MCF 10A (cell line): ENCODE results near the gene UBAC2. TPM values are rescaled to one million over a fixed set of nuclear protein-coding genes. Genes with fewer than 3 reads are reported as not detected.

Experiments
- BruUV-seq: library from RNA; stranded (reverse); fragments of 400-500 nt; replicated peaks from 2 replicates; lab custom pipeline; 2021; lab: Mats Ljungman, UMichigan
- CTCF ChIA-PET: fragments of 300-600 bp; sonication (Branson Sonifier 250); formaldehyde crosslinking; extraction: SDS; loops from one replicate; lab custom pipeline; 2021; ENCODE audit warnings: antibody characterized with exemption, inconsistent platforms; lab: Yijun Ruan, JAX
- POLR2A ChIA-PET: fragments of 300-600, 350-650 bp; sonication (Branson Sonifier 250); formaldehyde crosslinking; extraction: SDS; loops from one replicate; lab custom pipeline; 2020; ENCODE audit warnings: antibody characterized with exemption, inconsistent platforms; lab: Yijun Ruan, JAX
- DNase-seq: peaks from one replicate; pipeline ENCODE4 v3.0.0-alpha.2; 2018; ENCODE audit not compliant: unreplicated experiment
- H3K27ac Mint-ChIP-seq: one replicate; pipeline ENCODE4 v1.8.0; 2022; ENCODE audit warnings: mild to moderate bottlenecking, low read depth, mixed read lengths; ENCODE audit not compliant: unreplicated experiment
- H3K27me3 Mint-ChIP-seq: one replicate; pipeline ENCODE4 v1.8.0; 2022; ENCODE audit warnings: mixed read lengths; ENCODE audit not compliant: insufficient read depth, unreplicated experiment
- H3K36me3 Mint-ChIP-seq: one replicate; pipeline ENCODE4 v1.8.0; 2022; ENCODE audit warnings: mild to moderate bottlenecking, moderate library complexity, mixed read lengths; ENCODE audit not compliant: insufficient read depth, unreplicated experiment
- H3K4me1 Mint-ChIP-seq: one replicate; pipeline ENCODE4 v1.8.0; 2022; ENCODE audit warnings: mixed read lengths; ENCODE audit not compliant: insufficient read depth, unreplicated experiment
- H3K4me3 Mint-ChIP-seq: one replicate; pipeline ENCODE4 v1.8.0; 2022; ENCODE audit warnings: mild to moderate bottlenecking, moderate library complexity, mixed read lengths; ENCODE audit not compliant: unreplicated experiment
- H3K9me3 Mint-ChIP-seq: one replicate; pipeline ENCODE4 v1.8.0; 2022; ENCODE audit warnings: mixed read lengths; ENCODE audit not compliant: unreplicated experiment
- intact Hi-C: fragments of 100-400 bp; cut with micrococcal nuclease; formaldehyde crosslinking; loops from 2 replicates; pipeline ENCODE4 v1.14.1; 2022
- total RNA-seq: library from RNA; stranded (reverse); gene quantifications from 2 replicates; pipeline ENCODE4 v1.2.3, GENCODE V29; 2022
- TF ChIP-seq, protein P1 (sequence below): fragments of 200-600 bp; IDR thresholded peaks from one replicate; pipeline ENCODE4 v1.8.0; 2022; ENCODE audit warnings: antibody characterized with exemption, mild to moderate bottlenecking; ENCODE audit not compliant: unreplicated experiment

Gene UBAC2
- total RNA-seq, 1 experiment from 2014 or later = 74.7 TPM

DNA sequence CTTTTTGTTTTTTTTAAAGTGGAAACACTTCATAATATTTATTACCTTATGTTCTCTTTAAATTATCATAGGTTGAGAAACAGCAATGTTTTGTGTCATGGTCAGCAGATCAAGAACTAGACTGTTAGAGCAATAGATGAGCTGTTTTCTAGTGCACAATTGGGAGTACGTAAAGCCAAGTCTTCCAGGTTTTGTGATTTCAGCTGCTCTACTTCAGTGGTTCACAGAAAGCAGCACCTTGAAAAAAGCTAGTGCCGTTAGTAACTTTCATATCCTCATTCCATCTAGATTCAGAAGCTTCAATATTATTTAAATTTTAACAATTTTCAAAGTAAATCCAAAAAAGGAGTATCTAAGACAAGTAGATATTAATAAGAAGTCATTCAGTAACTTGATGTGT, 55.6 kb downstream of the UBAC2 start:
- H3K9me3 Mint-ChIP-seq = no peaks in the 10 kb centered on the region
- intact Hi-C loops = no loop called here
- no peaks in the 10 kb centered on the region for H3K27me3 Mint-ChIP-seq
- peaks cover 30% of the 10 kb centered on the region for H3K36me3 Mint-ChIP-seq
- ChIA-PET POLR2A (interaction anchor here (0.6 to 1.5 kb wide), 2 partner anchors 56 to 1263 kb away, joined by 3 to 9 read pairs; partner anchors contain the start of gene UBAC2), CTCF (interaction anchor here (0.5 to 2.8 kb wide), 7 partner anchors 8 to 536 kb away, joined by 3 to 20 read pairs (median 4); no protein-coding TSS in a partner anchor)
- no peak overlapping the region for H3K4me3 Mint-ChIP-seq
- TF ChIP-seq, protein P1, sequence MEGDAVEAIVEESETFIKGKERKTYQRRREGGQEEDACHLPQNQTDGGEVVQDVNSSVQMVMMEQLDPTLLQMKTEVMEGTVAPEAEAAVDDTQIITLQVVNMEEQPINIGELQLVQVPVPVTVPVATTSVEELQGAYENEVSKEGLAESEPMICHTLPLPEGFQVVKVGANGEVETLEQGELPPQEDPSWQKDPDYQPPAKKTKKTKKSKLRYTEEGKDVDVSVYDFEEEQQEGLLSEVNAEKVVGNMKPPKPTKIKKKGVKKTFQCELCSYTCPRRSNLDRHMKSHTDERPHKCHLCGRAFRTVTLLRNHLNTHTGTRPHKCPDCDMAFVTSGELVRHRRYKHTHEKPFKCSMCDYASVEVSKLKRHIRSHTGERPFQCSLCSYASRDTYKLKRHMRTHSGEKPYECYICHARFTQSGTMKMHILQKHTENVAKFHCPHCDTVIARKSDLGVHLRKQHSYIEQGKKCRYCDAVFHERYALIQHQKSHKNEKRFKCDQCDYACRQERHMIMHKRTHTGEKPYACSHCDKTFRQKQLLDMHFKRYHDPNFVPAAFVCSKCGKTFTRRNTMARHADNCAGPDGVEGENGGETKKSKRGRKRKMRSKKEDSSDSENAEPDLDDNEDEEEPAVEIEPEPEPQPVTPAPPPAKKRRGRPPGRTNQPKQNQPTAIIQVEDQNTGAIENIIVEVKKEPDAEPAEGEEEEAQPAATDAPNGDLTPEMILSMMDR = no peak
- no peak for DNase-seq
- BruUV-seq = no TSS peak
- H3K27ac Mint-ChIP-seq = no peak overlapping the region
- H3K4me1 Mint-ChIP-seq = peaks cover 5% of the 10 kb centered on the region

DNA sequence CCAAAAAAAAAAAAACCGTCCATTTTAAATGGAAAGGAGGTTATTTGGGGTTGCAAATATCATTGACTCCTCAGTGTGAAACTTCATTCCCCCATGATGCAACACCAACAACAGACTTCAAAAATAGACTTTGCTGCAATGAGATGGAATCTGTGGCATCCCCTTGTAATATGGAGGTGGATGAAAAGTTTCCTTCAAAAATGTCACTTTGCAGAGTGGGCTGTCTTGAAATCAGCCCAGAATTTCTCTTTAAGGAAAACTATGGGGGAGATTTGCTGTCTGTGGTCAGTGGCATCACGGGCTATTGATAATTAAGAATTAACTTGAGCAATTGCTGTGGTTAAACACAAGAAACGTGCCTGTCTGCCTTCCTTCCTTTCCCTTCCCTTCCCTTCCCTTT, 56.1 kb downstream of the UBAC2 start:
- TF ChIP-seq, protein P1 = no peak
- Mint-ChIP-seq H3K4me1 (peaks cover 5% of the 10 kb centered on the region), H3K9me3 (no peaks in the 10 kb centered on the region), H3K27me3 (no peaks in the 10 kb centered on the region), H3K4me3 (no peak overlapping the region), H3K36me3 (peaks cover 30% of the 10 kb centered on the region), H3K27ac (no peak overlapping the region)
- intact Hi-C loops = no loop called here
- POLR2A ChIA-PET = interaction anchor here (0.6 to 1.5 kb wide), 2 partner anchors 56 to 1263 kb away, joined by 3 to 9 read pairs; partner anchors contain the start of gene UBAC2
- CTCF ChIA-PET = interaction anchor here (0.5 to 2.8 kb wide), 8 partner anchors 9 to 536 kb away, joined by 3 to 20 read pairs (median 6); no protein-coding TSS in a partner anchor
- no peak for DNase-seq
- BruUV-seq = no TSS peak

DNA sequence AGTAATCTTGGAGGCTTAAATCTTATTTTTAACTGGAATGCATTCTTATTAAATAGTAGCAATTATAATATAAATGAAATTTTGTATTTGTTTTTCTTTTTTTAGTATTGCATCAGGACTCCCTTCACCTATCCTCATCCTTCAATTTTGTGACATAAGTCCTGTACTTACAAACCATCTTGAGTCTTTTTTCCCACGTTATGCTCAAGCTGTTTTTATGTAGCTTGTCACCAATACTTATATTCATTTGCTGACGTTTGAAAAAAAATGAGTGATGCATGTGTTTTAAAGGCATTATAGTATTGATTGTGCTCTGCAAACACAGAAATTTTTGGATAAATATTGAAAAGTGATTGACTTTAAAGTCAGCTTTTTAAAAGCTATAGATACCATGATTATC, 56.6 kb downstream of the UBAC2 start:
- intact Hi-C loops = no loop called here
- ChIA-PET POLR2A (interaction anchor here (0.7 kb wide), 1 partner anchor 9 kb away, joined by 3 read pairs; no protein-coding TSS in a partner anchor), CTCF (interaction anchor here (0.6 to 2.1 kb wide), 6 partner anchors 9 to 417 kb away, joined by 3 to 11 read pairs (median 3); no protein-coding TSS in a partner anchor)
- Mint-ChIP-seq H3K9me3 (no peaks in the 10 kb centered on the region), H3K36me3 (peaks cover 36% of the 10 kb centered on the region), H3K4me1 (peaks cover 5% of the 10 kb centered on the region), H3K27ac (no peak overlapping the region), H3K4me3 (no peak overlapping the region), H3K27me3 (no peaks in the 10 kb centered on the region)
- DNase-seq = no peak
- BruUV-seq = no TSS peak
- TF ChIP-seq, protein P1 = no peak

DNA sequence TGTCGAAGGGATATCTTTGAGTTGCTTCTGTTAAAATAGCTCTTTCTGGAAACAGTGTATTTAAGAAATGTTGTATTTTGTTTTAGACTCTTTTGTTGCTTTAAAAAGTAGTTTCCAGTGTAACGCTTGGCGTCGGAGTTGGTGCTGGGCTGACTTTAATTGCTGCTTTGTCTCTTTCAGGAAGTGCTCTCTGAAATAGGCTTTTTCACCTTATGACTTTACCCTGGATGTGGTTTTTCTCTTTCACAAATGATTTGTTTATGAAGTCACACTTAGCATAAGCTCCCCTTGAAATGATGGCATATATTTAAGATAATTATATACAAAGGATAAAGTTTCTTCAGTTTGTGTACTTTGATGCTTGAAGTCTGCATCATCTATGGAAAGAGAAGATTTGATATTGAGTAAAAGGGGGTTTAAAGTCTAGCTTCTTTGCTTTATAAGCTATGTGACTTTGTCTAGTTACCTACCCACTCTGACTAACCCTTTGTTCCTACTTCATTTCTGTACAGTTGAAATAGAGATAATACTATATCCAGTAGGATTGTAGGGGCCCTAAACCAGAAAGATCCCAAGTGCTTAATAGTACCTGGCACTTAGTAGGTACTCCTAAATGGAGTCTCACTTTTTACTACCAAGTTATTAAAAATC, 57.7 kb downstream of the UBAC2 start, which contains the start of gene GPR18:
TSS of gene GPR18 (minus strand) at position 170 of the 651 bp plus-strand sequence. CDS start 2,507 bp downstream, outside the sequence.
- H3K4me1 Mint-ChIP-seq = peaks cover 5% of the 10 kb centered on the region
- no peaks in the 10 kb centered on the region for H3K9me3 Mint-ChIP-seq
- no peak within 1 kb of the TSS for H3K27ac Mint-ChIP-seq
- BruUV-seq = no TSS peak
- H3K4me3 Mint-ChIP-seq = no peak within 1 kb of the TSS
- TF ChIP-seq, protein P1 = no peak
- intact Hi-C loops = no loop called here
- CTCF ChIA-PET = interaction anchor here (0.8 to 2.1 kb wide), 3 partner anchors 11 to 1290 kb away, joined by 3 to 11 read pairs (median 7); no protein-coding TSS in a partner anchor
- peaks cover 36% of the 10 kb centered on the region for H3K36me3 Mint-ChIP-seq
- POLR2A ChIA-PET = interaction anchor here (0.6 kb wide), 1 partner anchor 103 kb away, joined by 3 read pairs; no protein-coding TSS in a partner anchor
- no peaks in the 10 kb centered on the region for H3K27me3 Mint-ChIP-seq
- DNase-seq = no peak
